Measurements from ENCODE around the gene IGF1R.
A peak's percentile ranks its signal among the peaks of the same experiment; 100 is the strongest.
"Not testable (repeated sequence)": the region's sequence is repeated elsewhere in the genome, so short reads cannot be mapped to it uniquely, and the experiment has no call there.

The IGF1R gene

DNA sequence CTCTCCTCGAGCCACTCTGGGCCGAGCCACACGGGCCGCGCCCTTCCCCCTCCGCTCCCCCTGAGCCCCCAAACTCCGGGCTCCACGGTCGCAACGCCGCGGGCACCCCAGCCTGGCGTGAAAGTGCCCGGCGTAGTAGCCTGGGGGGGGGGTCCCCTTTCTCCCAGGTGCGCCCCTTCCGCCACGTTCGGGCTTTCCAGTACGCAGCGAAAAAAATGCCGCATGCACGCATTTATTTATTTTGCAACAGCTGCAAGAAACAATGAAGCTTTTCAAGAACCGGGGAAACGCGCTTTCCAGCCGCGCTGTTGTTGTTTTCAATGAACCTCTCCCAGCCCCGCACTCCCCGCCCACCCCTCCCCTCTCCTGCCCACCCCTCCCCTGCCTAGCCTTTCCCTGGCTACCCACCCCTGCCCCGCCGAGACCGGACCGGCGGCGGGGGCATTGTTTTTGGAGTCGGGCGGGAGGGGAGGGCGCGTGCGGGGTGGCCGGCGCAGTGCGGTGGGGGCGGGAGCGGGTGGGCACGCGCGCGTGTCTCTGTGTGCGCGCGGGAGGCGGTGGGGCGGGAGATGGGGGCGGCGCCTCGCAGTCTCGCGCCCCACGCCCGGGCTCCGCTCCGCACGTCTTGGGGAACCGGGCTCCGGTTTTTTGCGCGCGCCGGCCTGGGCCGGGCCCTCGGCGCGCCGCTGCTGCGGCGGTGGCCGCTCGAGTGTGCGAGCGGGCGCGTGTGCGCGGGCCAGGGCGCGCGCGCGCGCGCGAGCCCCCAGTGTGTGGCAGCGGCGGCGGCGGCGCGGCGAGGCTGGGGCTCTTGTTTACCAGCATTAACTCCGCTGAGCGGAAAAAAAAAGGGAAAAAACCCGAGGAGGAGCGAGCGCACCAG is at the start of gene IGF1R:
Gene IGF1R (plus strand): TSS at position 766 of the 880 bp plus-strand sequence. CDS start 1,043 bp downstream, outside the sequence.
- H3K4me3 ChIP-seq (ENCODE audit: low read depth, low read length), result peak within 1 kb of the TSS; percentile 83

- no peak overlapping the region for H3K4me3 ChIP-seq (ENCODE audit: low read depth, low read length)
Measured at GRCh38 chr15:98599909-98600691, 48.2 kb upstream of the IGF1R start.

- no peak overlapping the region for H3K4me3 ChIP-seq (ENCODE audit: low read depth, low read length)
Measured at GRCh38 chr15:98604983-98605382, 43.4 kb upstream of the IGF1R start.

DNA sequence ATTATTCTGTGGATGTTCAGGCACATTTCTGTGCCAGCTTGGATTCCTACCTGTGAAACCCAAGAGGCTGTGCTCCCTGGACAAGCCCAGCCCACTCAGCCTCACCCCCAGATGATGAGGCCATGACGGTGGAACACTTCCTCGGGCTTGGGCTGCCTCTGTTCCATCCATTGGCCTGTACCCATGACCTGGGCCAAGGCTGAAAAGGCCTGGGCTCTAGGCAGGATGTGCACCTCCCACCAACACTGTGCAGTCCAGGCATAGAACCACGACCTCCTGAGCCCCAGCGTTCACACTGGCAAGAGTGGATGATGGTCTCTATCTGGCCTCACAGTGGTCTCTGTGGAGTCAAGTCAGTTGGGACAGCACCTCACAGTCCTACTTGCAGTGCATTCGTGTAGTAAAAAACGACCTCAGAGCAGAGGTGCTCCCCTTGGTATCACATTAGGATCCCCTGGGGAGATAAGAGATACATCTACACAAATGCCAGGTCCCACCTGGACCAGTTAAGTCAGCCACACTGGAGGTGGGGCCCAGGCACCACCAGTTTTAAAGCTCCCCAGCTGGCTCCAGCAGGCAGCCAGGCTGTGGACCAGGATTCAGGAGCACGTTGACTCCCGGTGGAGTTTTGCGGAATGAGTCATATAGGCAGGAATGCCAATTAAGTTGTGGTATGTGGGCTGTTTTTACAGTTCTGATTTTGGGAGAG is 39.0 kb upstream of the IGF1R start:
- no peak overlapping the region for H3K4me3 ChIP-seq (ENCODE audit: low read depth, low read length)

GRCh38 chr15:98610991-98611390 is 37.3 kb upstream of the IGF1R start:
- no peak overlapping the region for H3K4me3 ChIP-seq (ENCODE audit: low read depth, low read length)

GRCh38 chr15:98611808-98612207 is 36.5 kb upstream of the IGF1R start:
- no peak overlapping the region for H3K4me3 ChIP-seq (ENCODE audit: low read depth, low read length)

DNA sequence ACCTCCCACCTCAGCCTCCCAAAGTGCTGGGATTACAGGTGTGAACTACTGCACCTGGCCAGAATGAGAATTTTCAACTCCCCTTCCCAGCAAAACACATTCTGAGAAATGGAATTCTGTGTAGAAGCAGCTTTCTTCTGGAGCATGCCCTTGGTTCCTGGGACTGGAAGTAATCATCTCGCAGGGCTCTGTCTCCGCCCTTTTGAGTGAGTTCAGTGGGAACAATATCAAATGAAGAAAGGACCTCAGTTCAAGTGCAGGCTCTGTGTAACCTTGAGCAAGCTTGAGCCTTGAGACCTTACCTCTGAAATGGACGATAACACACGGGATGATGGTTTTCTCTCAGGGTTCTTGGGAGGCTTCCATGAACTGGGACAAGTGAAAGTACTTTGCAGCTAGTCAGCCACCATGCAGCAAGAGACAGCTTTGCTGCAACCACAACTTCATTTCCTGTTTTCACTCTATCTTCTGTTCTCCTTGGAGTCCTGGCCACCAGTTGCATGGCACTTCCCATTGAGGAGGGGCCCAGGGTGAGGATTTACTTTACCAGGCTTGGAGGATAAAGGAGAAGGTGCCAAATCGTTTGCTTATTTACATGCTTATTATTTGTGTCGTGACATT is 35.7 kb upstream of the IGF1R start:
- no peak overlapping the region for H3K4me3 ChIP-seq (ENCODE audit: low read depth, low read length)

- H3K4me3 ChIP-seq (ENCODE audit: low read depth, low read length), result no peak overlapping the region
Measured at GRCh38 chr15:98614681-98615080, 33.7 kb upstream of the IGF1R start.

- no peak overlapping the region for H3K4me3 ChIP-seq (ENCODE audit: low read depth, low read length)
Measured at GRCh38 chr15:98616397-98616796, 31.9 kb upstream of the IGF1R start.

GRCh38 chr15:98617328-98617980 is 30.9 kb upstream of the IGF1R start:
- no peak overlapping the region for H3K4me3 ChIP-seq (ENCODE audit: low read depth, low read length)

DNA sequence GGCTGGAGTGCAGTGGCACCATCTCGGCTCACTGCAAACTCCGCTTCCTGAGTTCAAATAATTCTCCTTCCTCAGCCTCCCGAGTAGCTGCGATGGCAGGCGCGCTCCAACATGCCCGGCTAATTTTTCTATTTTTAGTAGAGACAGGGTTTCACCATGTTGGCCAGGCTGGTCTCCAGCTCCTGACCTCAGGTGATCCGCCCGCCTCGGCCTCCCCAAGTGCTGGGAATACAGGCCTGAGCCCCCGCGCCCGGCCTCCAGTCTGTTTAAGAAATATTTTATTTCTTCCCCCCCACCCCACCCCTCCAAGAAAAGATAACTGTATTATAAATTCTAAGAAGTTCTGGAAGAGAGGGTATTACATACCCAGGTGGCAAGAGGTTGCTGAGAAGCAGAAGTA is 29.8 kb upstream of the IGF1R start:
- H3K4me3 ChIP-seq (ENCODE audit: low read depth, low read length), result not testable (repeated sequence)

- H3K4me3 ChIP-seq (ENCODE audit: low read depth, low read length), result no peak overlapping the region
Measured at GRCh38 chr15:98620020-98620419, 28.3 kb upstream of the IGF1R start.

DNA sequence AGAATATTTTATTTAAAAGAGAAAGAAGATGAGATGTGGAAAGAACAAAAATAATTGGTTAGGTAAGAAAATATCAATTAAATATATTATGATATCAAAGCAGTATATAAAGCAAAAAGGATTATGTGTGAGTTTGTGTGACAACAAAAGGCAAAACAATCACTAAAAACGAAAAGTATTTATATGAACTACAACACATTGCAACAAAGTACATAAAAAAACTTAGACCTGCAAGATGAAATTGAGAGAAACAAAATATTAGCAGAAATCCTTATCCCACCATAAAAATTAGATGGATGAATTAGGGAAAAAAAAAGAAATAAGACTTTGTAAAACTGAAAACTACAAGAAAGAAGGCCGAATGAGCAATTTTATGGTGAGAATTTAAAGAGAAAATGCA is 27.3 kb upstream of the IGF1R start:
- no peak overlapping the region for H3K4me3 ChIP-seq (ENCODE audit: low read depth, low read length)

- no peak overlapping the region for H3K4me3 ChIP-seq (ENCODE audit: low read depth, low read length)
Measured at GRCh38 chr15:98625614-98626013, 22.7 kb upstream of the IGF1R start.

DNA sequence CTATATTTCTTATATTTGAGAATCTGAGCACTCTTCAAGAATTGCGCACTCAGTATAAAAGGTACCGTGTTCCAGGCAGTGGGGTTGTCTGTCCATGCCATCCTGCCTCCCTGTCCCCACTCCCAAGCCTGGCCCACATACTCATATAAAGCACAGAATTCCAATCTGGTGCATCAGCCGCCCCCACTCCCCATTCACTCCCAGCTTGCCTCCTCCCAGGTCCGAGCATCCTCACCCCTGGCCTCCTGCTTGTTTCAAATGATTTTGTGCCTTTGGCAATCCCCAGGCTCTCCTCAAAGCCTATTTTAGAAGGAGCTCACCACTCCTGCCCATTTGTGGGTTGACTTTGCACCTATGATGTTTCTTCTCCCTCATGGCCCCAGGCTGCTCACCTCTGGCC is 22.2 kb upstream of the IGF1R start:
- H3K4me3 ChIP-seq (ENCODE audit: low read depth, low read length), result no peak overlapping the region

DNA sequence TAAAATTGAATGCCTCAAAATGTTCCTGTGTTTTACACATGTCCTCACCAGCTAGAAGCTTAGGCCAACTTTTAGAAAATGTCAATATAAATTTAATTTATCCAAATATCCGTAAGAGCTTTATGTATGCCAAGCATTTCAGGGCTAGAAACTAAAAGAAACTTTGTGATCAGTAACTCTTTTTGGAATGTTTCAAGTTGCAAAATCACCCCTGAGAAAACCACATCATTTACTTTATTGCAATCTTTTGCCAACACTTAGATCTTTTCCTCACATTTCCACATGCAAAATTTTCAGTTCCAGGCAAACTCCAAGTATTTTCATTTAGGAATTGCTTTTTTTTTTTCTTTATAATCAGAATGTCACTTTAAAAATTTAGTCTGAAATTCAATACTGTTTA is 20.1 kb upstream of the IGF1R start:
- H3K4me3 ChIP-seq (ENCODE audit: low read depth, low read length), result no peak overlapping the region

DNA sequence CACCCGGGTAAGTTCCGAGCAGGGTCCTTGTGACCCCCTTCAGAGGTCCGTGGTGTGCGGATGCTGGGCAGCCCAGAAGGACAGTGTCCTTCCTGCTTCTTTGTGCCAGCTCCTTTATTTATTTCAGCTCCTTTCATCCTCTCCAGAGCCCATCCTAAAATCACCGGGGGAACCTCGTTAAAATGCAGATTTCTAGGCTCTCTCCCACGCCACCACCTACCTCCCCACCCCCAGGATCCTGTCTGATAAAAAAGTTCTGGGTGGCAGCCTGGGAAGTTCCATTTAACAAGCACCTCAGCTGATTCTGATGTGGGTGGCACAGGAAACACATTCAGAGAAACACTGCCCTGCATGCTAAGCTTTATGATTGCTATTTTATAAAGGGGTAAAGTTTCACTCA is 12.5 kb upstream of the IGF1R start:
- H3K4me3 ChIP-seq (ENCODE audit: low read depth, low read length), result no peak overlapping the region

GRCh38 chr15:98643115-98643514 is 5.2 kb upstream of the IGF1R start:
- no peak overlapping the region for H3K4me3 ChIP-seq (ENCODE audit: low read depth, low read length)

GRCh38 chr15:98646546-98647025 is 1.8 kb upstream of the IGF1R start:
- peak overlapping the region; percentile 74 for H3K4me3 ChIP-seq (ENCODE audit: low read depth, low read length)

- H3K4me3 ChIP-seq (ENCODE audit: low read depth, low read length), result peak overlapping the region; percentile 74
Measured at GRCh38 chr15:98647026-98647773, 1.1 kb upstream of the IGF1R start.
